MM.1S (cell line): ENCODE data around the gene C10orf143.

Source experiments
- DNase-seq: peaks from one replicate; pipeline ENCODE4 v3.0.0-alpha.2; 2015
- H2AFZ ChIP-seq: fragments of 300-600 bp; sonication (generic); 2 replicates; pipeline ENCODE4 v1.6.0; 2016; ENCODE audit warnings: antibody characterized with exemption, low read length
- H3F3A ChIP-seq: fragments of 300-600 bp; sonication (generic); 2 replicates; pipeline ENCODE4 v1.6.1; 2016; ENCODE audit warnings: mild to moderate bottlenecking, antibody characterized with exemption, low read length, moderate library complexity, mixed read lengths; ENCODE audit not compliant: insufficient read depth
- H3K27ac ChIP-seq: fragments of 300-600 bp; sonication (generic); 2 replicates; pipeline ENCODE4 v1.5.1; 2016; ENCODE audit warnings: mild to moderate bottlenecking, low read length
- H3K27me3 ChIP-seq: fragments of 300-600 bp; sonication (generic); replicated peaks from 2 replicates; pipeline ENCODE4 v1.6.0; 2016; ENCODE audit warnings: low read length; ENCODE audit not compliant: insufficient read depth
- H3K36me3 ChIP-seq: fragments of 300-600 bp; sonication (generic); replicated peaks from 2 replicates; pipeline ENCODE4 v1.6.1; 2016; ENCODE audit warnings: mild to moderate bottlenecking, low read length, mixed read lengths; ENCODE audit not compliant: insufficient read depth
- H3K4me1 ChIP-seq: fragments of 300-600 bp; sonication (generic); 2 replicates; pipeline ENCODE4 v1.6.1; 2016; ENCODE audit warnings: low read length, mixed read lengths
- H3K4me2 ChIP-seq: fragments of 300-600 bp; sonication (generic); 2 replicates; pipeline ENCODE4 v1.6.0; 2016; ENCODE audit warnings: low read depth, low read length
- H3K4me3 ChIP-seq: fragments of 300-600 bp; sonication (generic); 2 replicates; pipeline ENCODE4 v1.5.1; 2016; ENCODE audit warnings: low read length, mixed read lengths
- H3K79me2 ChIP-seq: fragments of 300-600 bp; sonication (generic); 2 replicates; pipeline ENCODE4 v1.6.1; 2016; ENCODE audit warnings: mixed run types, low read length, mixed read lengths
- H3K9ac ChIP-seq: fragments of 300-600 bp; sonication (generic); 2 replicates; pipeline ENCODE4 v1.6.1; 2016; ENCODE audit warnings: low read length, mixed read lengths
- H3K9me2 ChIP-seq: fragments of 300-600 bp; sonication (generic); replicated peaks from 2 replicates; pipeline ENCODE4 v1.6.1; 2016; ENCODE audit warnings: mild to moderate bottlenecking, low read length, mixed read lengths; ENCODE audit not compliant: insufficient read depth
- H3K9me3 ChIP-seq: fragments of 300-600 bp; sonication (generic); replicated peaks from 2 replicates; pipeline ENCODE4 v1.6.1; 2016; ENCODE audit warnings: mild to moderate bottlenecking, low read length, mixed read lengths; ENCODE audit not compliant: insufficient read depth
- H4K20me1 ChIP-seq: fragments of 300-600 bp; sonication (generic); 2 replicates; pipeline ENCODE4 v1.6.1; 2016; ENCODE audit warnings: mild to moderate bottlenecking, low read length, moderate library complexity, mixed read lengths; ENCODE audit not compliant: insufficient read depth
- CTCF ChIP-seq: fragments of 300-600 bp; sonication (generic); IDR thresholded peaks from 2 replicates; pipeline ENCODE4 v1.5.1; 2016; ENCODE audit warnings: antibody characterized with exemption, low read length, mixed read lengths
- EZH2 ChIP-seq: fragments of 300-600 bp; sonication (generic); optimal IDR thresholded peaks from 2 replicates; pipeline ENCODE3; 2017; ENCODE audit warnings: low read depth, mild to moderate bottlenecking, antibody characterized with exemption, low read length, mixed read lengths
- EZH2phosphoT487 ChIP-seq: fragments of 300-600 bp; sonication (generic); IDR thresholded peaks from 2 replicates; pipeline ENCODE4 v1.6.1; 2018; ENCODE audit warnings: antibody characterized with exemption, low read length

The C10orf143 gene

DNA sequence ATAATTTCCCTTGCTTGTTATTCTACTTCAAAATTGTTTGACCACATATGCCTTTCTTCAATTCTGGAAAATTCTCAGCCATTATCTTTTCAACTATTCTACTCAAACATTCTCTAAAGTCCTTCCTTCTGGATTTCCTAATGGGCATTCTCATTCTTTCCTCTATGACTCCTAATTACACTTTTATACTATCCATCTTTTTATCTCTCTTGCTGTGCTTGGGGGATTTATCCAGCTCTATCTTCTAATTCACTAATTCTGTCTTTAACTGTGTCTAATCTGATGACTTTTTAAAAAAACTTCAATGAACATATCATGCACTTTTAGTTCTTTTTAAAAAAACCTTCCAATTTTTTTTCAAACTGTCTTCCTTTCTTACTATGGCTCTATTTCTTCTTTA lies 38.4 kb downstream of the C10orf143 start:
- no peaks in the 10 kb centered on the region for H3F3A ChIP-seq
- no peaks in the 10 kb centered on the region for H4K20me1 ChIP-seq
- H3K9ac ChIP-seq = no peak overlapping the region
- TF ChIP-seq EZH2phosphoT487 = no peak
- no peak for TF ChIP-seq EZH2
- TF ChIP-seq CTCF = no peak
- no peaks in the 10 kb centered on the region for H3K27me3 ChIP-seq
- no peak overlapping the region for H3K4me2 ChIP-seq
- no peak for DNase-seq
- no peak overlapping the region for H3K4me3 ChIP-seq
- H3K36me3 ChIP-seq = no peaks in the 10 kb centered on the region
- H3K9me2 ChIP-seq = no peaks in the 10 kb centered on the region
- H3K4me1 ChIP-seq = no peaks in the 10 kb centered on the region
- H3K79me2 ChIP-seq = no peaks in the 10 kb centered on the region
- H3K9me3 ChIP-seq = no peaks in the 10 kb centered on the region
- H3K27ac ChIP-seq = no peak overlapping the region
- no peak overlapping the region for H2AFZ ChIP-seq

DNA sequence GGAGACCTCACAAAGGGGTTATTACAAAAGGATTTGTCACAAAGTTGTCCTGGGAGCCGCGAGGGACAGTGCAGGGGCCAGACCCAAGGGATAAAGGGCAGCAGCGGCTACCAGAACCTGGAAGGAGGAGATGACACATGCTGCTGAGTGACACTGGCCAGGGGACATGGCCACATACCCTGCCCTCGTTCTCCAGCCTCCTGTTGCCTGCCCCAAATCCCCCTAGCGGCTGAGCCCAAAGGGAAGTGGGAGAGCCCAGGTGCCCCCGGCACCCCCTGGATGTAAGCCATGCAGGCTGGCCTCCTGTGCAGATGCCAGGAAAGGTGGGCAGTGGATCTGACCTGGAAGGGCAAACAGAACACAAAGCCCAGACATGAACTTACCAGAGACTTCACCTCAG lies 42.7 kb downstream of the C10orf143 start:
- DNase-seq = no peak
- Histone ChIP-seq H4K20me1 (no peaks in the 10 kb centered on the region), H3K4me2 (no peak overlapping the region), H3K27ac (no peak overlapping the region), H3K9ac (no peak overlapping the region), H3K9me3 (no peaks in the 10 kb centered on the region), H3K79me2 (no peaks in the 10 kb centered on the region), H3F3A (no peaks in the 10 kb centered on the region), H3K4me3 (no peak overlapping the region), H3K36me3 (no peaks in the 10 kb centered on the region), H2AFZ (no peak overlapping the region), H3K9me2 (no peaks in the 10 kb centered on the region), H3K27me3 (no peaks in the 10 kb centered on the region), H3K4me1 (no peaks in the 10 kb centered on the region)
- no peak for TF ChIP-seq EZH2phosphoT487
- no peak for TF ChIP-seq CTCF
- TF ChIP-seq EZH2 = no peak

- DNase-seq = no peak
- H3K4me2 ChIP-seq = no peak overlapping the region
- H3K36me3 ChIP-seq = no peaks in the 10 kb centered on the region
- H4K20me1 ChIP-seq = no peaks in the 10 kb centered on the region
- H3K9me3 ChIP-seq = no peaks in the 10 kb centered on the region
- TF ChIP-seq EZH2 (no peak), CTCF (no peak), EZH2phosphoT487 (no peak)
- no peak overlapping the region for H3K27ac ChIP-seq
- H3K9ac ChIP-seq = no peak overlapping the region
- no peak overlapping the region for H2AFZ ChIP-seq
- H3K9me2 ChIP-seq = no peaks in the 10 kb centered on the region
- no peaks in the 10 kb centered on the region for H3F3A ChIP-seq
- H3K79me2 ChIP-seq = no peaks in the 10 kb centered on the region
- H3K4me1 ChIP-seq = no peaks in the 10 kb centered on the region
- H3K4me3 ChIP-seq = no peak overlapping the region
- H3K27me3 ChIP-seq = no peaks in the 10 kb centered on the region
These were observed 43.9 kb downstream of the C10orf143 start for GRCh38 chr10:130066743-130067142.
